ENCODE measurements around the gene NEIL1.

- no peak for TF ChIP-seq EZH2 (IDR thresholded peaks at IDR 0.05; ENCODE audit: borderline replicate concordance, low read depth, low read length, severe bottlenecking)
- TF ChIP-seq, protein P1, sequence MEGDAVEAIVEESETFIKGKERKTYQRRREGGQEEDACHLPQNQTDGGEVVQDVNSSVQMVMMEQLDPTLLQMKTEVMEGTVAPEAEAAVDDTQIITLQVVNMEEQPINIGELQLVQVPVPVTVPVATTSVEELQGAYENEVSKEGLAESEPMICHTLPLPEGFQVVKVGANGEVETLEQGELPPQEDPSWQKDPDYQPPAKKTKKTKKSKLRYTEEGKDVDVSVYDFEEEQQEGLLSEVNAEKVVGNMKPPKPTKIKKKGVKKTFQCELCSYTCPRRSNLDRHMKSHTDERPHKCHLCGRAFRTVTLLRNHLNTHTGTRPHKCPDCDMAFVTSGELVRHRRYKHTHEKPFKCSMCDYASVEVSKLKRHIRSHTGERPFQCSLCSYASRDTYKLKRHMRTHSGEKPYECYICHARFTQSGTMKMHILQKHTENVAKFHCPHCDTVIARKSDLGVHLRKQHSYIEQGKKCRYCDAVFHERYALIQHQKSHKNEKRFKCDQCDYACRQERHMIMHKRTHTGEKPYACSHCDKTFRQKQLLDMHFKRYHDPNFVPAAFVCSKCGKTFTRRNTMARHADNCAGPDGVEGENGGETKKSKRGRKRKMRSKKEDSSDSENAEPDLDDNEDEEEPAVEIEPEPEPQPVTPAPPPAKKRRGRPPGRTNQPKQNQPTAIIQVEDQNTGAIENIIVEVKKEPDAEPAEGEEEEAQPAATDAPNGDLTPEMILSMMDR (IDR thresholded peaks at IDR 0.05; ENCODE audit: borderline replicate concordance, extremely low read depth, low read length, poor library complexity, severe bottlenecking): no peak
Measured at GRCh38 chr15:75338661-75339240, 8.1 kb upstream of the NEIL1 start.
